CD4-positive, alpha-beta T cell treated with Interleukin-1 beta for 1 hour (primary cell): ENCODE results near the gene GOSR2.
"Not testable (repeated sequence)": the region's sequence is repeated elsewhere in the genome, so short reads cannot be mapped to it uniquely, and the experiment has no call there.

Experiments used
- DNase-seq, 2 donors: peaks; one replicate each; pipeline ENCODE4 v3.0.0-alpha.2; 2020 to 2022

Gene GOSR2

GRCh38 chr17:46968224-46968834, 45.4 kb downstream of the GOSR2 start:
- no peak for DNase-seq

- no peak for DNase-seq
Measured at GRCh38 chr17:46968896-46969295, 45.9 kb downstream of the GOSR2 start.

- no peak for DNase-seq
Measured at GRCh38 chr17:46971647-46972300, 48.8 kb downstream of the GOSR2 start.

- DNase-seq = no peak
Measured at GRCh38 chr17:46972346-46972745, 49.4 kb downstream of the GOSR2 start.

GRCh38 chr17:46974086-46974485, 51.1 kb downstream of the GOSR2 start:
- no peak for DNase-seq

- DNase-seq = no peak
Measured at GRCh38 chr17:46975287-46975686, 52.3 kb downstream of the GOSR2 start.

- DNase-seq = no peak
Measured at GRCh38 chr17:46976626-46977270, 53.8 kb downstream of the GOSR2 start.

- DNase-seq = no peak
Measured at GRCh38 chr17:46977348-46977747, 54.4 kb downstream of the GOSR2 start.

- no peak for DNase-seq
Measured at GRCh38 chr17:46977750-46978488, 55.0 kb downstream of the GOSR2 start.

GRCh38 chr17:46978489-46979146, 55.7 kb downstream of the GOSR2 start:
- no peak for DNase-seq

- no peak for DNase-seq
Measured at GRCh38 chr17:46979147-46979863, 56.3 kb downstream of the GOSR2 start, which contains the start of gene RPRML. TSS of gene RPRML (minus strand) at chr17:46979253. CDS start at chr17:46979007, 246 bp downstream.

GRCh38 chr17:46982577-46982976, 59.6 kb downstream of the GOSR2 start:
- DNase-seq = no peak

- DNase-seq = no peak
Measured at GRCh38 chr17:46983782-46984181, 60.8 kb downstream of the GOSR2 start.

GRCh38 chr17:46984341-46984740, 61.4 kb downstream of the GOSR2 start:
- no peak for DNase-seq

GRCh38 chr17:46984892-46985291, 61.9 kb downstream of the GOSR2 start:
- DNase-seq = no peak

GRCh38 chr17:46986366-46986765, 63.4 kb downstream of the GOSR2 start:
- no peak for DNase-seq

- DNase-seq = not testable (repeated sequence)
Measured at GRCh38 chr17:46987927-46988326, 65.0 kb downstream of the GOSR2 start.

- no peak for DNase-seq
Measured at GRCh38 chr17:46989637-46990431, 66.9 kb downstream of the GOSR2 start.

- DNase-seq = no peak
Measured at GRCh38 chr17:46991617-46992016, 68.7 kb downstream of the GOSR2 start.
